HG03108 (cell line): ENCODE results near the gene PIGP.
"Not testable (repeated sequence)": the region's sequence is repeated elsewhere in the genome, so short reads cannot be mapped to it uniquely, and the experiment has no call there.

Source experiments
- ATAC-seq: cut with Tn5 transposase; IDR thresholded peaks from one replicate; pipeline ENCODE4 v1.9.1; 2021; ENCODE audit warnings: moderate library complexity; ENCODE audit not compliant: unreplicated experiment

Gene PIGP

GRCh38 chr21:37045149-37045548 lies 27.7 kb downstream of the PIGP start:
- no peak for ATAC-seq

DNA sequence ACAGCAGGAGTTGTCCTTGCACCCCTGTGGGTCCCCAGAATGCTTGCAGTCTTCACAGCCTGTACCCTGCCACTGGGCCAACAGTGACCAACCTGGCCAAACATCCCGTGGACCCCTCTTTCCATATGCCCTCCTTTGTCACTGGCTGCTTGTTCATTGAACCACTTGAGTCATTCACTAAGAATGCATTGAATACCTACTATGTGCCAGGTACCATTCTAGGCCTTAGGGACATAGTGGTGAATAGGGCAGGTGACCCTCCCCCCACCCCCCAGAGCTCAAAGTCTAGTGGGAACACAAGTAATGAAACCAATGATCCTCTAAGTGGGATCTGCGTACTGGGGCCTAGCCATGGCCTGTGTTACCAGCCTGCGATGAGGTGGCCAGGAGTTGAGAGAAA lies 28.2 kb downstream of the PIGP start:
- no peak for ATAC-seq

GRCh38 chr21:37043818-37044217 lies 29.1 kb downstream of the PIGP start:
- no peak for ATAC-seq

DNA sequence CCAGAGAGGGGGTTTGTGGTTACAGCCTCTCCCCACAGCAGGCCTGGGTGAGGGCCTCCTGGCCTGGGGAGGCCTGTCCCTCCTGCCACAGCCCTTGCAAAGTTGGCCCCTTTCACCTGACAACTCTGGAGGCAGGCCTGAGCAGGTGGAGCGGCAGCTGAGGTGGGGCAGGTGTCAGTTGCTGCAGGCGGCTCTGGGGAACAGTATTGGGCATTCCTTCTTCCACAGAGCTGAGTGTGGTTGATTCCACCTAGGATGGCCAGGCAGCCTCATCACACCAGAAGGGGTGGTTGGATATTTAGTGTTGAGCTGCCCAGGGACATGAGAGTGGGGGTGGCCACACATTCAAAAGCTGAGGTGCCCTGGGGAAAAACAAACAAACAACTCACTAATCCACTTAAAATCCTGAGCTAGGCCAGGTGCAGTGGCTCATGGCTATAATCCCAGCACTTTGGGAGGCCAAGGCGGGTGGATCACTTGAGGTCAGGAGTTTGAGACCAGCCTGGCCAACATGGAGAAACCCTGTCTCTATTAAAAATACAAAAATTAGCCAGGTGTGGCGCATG lies 31.1 kb downstream of the PIGP start:
- ATAC-seq: no peak

DNA sequence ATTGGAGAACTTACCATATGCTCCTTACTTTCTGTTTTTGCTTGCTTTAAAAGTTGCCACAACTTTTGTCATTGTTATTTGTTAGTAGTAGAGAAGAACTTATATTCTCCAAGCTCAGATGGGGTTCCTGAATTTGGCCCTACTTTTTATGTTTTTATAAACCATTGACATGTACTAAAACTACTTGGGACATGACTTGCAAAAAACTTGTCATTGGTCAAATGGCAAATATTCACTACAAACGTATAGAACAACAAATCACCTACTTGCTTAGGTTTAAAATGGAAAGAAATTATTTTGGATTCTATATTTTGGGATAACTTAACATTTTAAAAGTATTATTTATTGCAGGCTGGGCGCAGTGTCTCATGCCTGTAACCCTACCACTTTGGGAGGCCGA lies 32.7 kb downstream of the PIGP start:
- ATAC-seq: no peak

DNA sequence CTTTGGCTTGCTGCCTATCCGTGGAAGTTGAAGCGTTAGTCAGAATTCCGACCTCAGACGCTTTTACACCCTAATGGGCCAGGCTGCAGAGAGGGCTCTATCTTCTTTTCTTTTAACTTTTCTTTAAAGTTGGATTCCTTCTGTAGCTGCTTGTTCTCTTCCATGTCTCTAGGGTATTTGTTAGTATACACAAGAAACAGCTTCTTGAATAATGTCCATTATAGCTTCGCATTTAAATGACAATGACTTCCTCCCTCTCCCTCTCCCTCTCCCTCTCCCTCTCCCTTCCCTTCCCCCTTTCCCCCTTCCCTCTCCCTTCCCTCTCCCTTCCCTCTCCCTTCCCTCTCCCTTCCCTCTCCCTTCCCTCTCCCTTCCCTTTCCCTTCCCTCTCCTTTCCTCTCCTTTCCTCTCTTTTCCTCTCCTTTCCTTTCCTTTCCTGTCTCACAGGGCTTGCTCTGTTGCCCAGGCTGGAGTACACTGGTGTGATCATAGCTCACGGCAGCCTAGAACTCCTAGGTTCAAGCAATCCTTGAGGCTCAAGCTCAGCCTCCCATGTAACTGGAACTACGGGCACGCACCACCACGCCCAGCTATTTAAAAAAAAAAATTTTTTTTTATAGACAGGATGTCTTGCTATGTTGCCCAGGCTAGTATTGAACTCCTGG lies 33.3 kb downstream of the PIGP start:
- no peak for ATAC-seq

- no peak for ATAC-seq
Observed at GRCh38 chr21:37036177-37036576, 36.7 kb downstream of the PIGP start.

DNA sequence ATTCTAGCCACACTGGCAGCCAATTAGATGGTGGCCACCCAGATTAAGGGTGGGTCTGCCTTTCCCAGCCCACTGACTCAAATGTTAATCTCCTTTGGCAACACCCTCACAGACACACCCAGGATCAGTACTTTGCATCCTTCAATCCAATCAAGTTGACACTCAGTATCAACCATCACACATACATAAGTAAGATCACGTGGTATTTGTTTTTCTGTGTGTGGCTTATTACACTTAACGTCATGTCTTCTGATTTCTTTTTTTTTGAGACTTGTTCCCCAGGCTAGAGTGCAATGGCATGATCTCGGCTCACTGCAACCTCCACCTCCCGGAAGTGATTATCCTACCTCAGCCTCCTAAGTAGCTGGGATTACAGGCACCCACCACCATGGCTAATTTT lies 38.5 kb downstream of the PIGP start:
- not testable (repeated sequence) for ATAC-seq

DNA sequence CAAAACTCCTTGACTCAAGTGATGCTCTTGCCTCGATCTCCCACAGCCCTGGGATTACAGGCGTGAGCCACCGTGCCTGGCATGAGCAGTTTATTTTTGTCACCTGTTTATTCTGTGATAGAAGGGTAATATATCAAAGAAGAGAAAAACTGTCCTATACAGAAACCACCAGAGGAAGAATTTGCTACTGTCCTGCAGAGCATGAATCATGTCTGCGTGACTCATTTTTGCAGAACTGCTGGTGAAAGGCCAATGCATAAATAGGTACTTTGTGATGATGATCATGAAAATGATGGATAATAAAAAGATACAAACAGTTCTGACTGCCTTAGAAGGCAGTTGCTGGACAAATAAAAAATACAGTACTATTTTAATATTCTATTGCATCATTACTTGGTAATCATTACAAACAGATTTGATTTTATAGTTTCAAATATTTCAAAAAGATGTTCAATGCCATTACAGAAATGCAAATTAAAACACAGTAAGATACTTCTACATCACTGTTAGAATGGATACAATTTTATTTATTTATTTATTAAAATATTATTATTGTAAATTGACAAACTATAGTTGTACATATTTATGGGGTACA lies 39.9 kb downstream of the PIGP start:
- ATAC-seq: no peak

DNA sequence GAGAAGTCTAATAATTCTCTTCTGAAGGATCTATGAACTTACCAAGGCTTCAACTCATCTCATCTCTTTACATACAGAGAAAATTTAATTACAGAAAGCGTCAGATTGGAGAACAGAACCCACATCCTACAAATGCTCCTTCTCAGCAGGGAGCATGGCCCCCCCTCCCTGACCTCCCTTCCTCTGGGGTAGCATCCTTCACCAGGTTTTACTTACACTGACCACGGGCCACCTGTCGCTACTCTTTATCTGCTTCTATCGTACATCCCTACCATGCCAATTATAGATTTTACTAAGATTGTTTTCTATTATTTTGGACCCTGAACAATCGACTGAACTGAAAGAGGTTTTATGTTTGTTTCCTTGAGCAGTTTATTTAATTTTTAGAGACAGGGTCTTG lies 40.6 kb downstream of the PIGP start:
- no peak for ATAC-seq

DNA sequence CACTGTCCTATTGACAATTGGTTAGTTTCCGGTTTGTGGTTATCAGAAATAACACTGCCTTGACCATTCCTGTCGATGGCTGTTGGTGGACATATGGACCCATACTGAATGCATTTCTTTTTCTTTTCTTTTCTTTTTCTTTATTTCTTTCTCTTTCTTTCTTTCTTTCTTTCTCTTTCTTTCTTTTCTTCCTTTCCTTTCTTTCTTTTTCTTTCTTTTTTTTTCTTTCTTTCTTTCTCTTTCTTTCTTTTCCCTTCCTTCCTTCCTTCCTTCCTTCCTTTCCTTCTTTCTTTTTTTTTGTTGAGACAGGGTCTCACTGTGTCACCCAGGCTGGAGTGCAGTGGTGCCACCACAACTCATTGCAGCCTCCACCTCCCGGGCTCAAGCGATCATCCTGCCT lies 42.0 kb downstream of the PIGP start:
- no peak for ATAC-seq

DNA sequence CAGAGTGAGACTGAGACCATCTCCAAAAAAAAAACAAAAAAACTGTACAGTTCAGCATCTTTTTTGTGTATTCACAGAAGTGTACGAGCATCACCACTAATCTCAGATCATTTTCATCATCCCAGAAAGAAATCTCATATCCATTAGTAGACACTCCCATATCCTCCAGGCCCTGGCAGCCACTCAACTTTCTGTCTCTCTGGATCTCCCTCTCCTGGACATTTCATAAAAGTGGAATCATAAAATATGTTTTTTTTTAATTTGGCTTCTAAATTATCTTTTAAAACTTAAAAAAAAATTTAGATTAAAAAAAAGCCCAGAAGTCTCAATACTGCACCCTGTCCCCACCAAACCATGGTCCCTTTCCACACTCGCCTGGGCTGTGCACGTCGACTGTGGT lies 44.3 kb downstream of the PIGP start:
- no peak for ATAC-seq

- ATAC-seq: no peak
Observed at GRCh38 chr21:37026499-37026898, 46.4 kb downstream of the PIGP start.

- ATAC-seq: no peak
Observed at GRCh38 chr21:37017951-37018679, 54.8 kb downstream of the PIGP start.
